Stimulated activated CD8-positive, alpha-beta memory T cell treated with anti-CD3 and anti-CD28 coated beads, Interleukin-2, amount 100 ng/mL, for 1 hour (primary cell): ENCODE results near the gene SLC2A9.
"Not testable (repeated sequence)": the region's sequence is repeated elsewhere in the genome, so short reads cannot be mapped to it uniquely, and the experiment has no call there.

ENCODE experiments used
- DNase-seq, 2 donors: peaks; one replicate each; pipeline ENCODE4 v3.0.0-alpha.2; 2020; ENCODE audit warnings: low read depth in 2 of 2

The SLC2A9 gene

GRCh38 chr4:9997886-9998285 is 23.4 kb downstream of the SLC2A9 start:
- DNase-seq, result no peak

- DNase-seq, result no peak
Observed at GRCh38 chr4:9996319-9997110, 24.8 kb downstream of the SLC2A9 start.

GRCh38 chr4:9994246-9994847 is 26.9 kb downstream of the SLC2A9 start:
- no peak for DNase-seq

GRCh38 chr4:9989918-9990635 is 31.2 kb downstream of the SLC2A9 start:
- DNase-seq, result no peak

- DNase-seq, result no peak
Observed at GRCh38 chr4:9988933-9989332, 32.4 kb downstream of the SLC2A9 start.

- no peak for DNase-seq
Observed at GRCh38 chr4:9988363-9988749, 32.9 kb downstream of the SLC2A9 start.

GRCh38 chr4:9987749-9988362 is 33.4 kb downstream of the SLC2A9 start:
- DNase-seq, result no peak

GRCh38 chr4:9984621-9985020 is 36.7 kb downstream of the SLC2A9 start:
- DNase-seq, result no peak

GRCh38 chr4:9983211-9983610 is 38.1 kb downstream of the SLC2A9 start:
- DNase-seq, result no peak

- not testable (repeated sequence) for DNase-seq
Observed at GRCh38 chr4:9981899-9982298, 39.4 kb downstream of the SLC2A9 start.

GRCh38 chr4:9980898-9981297 is 40.4 kb downstream of the SLC2A9 start:
- no peak for DNase-seq

- no peak for DNase-seq
Observed at GRCh38 chr4:9979101-9979701, 42.1 kb downstream of the SLC2A9 start.

GRCh38 chr4:9977518-9978031 is 43.7 kb downstream of the SLC2A9 start:
- DNase-seq, result no peak

- no peak for DNase-seq
Observed at GRCh38 chr4:9976781-9977180, 44.5 kb downstream of the SLC2A9 start.

- no peak for DNase-seq
Observed at GRCh38 chr4:9976293-9976692, 45.0 kb downstream of the SLC2A9 start.

GRCh38 chr4:9971711-9972110 is 49.6 kb downstream of the SLC2A9 start:
- DNase-seq, result no peak

- DNase-seq, result no peak
Observed at GRCh38 chr4:9970399-9971011, 50.8 kb downstream of the SLC2A9 start.

- DNase-seq, result no peak
Observed at GRCh38 chr4:9969526-9970398, 51.5 kb downstream of the SLC2A9 start.

GRCh38 chr4:9968472-9968871 is 52.8 kb downstream of the SLC2A9 start:
- DNase-seq, result no peak

GRCh38 chr4:9964879-9965278 is 56.4 kb downstream of the SLC2A9 start:
- no peak for DNase-seq
